Cortex of kidney (tissue), 1 donor: ENCODE data around the gene TBCEL.

Experiments used
- DNase-seq: peaks from one replicate; lab custom pipeline; 2025; lab: John Stamatoyannopoulos, UW

TBCEL gene

DNA sequence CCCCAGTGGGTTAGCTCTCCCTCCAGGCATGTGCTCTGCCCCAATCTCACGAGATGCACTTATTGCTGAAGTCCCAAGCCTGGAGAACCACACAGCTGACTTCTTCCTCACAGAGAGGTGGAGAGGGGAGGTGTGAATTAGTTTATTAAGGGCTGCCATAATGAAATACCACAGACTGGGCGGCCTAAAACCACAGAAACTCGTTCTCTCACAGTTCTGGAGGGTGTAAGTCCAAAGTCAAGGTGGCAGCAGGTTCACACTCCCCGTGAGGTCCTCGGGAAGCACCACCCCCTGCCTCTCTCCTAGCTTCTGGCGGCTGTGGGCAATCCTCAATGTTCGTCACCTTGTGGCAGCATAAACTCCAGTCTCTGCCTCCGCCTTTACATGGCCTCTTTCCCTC, 116.5 kb downstream of the TBCEL start:
- DNase-seq = no peak
